Measurements from ENCODE around the gene TMC6.
"Not testable (repeated sequence)": the region's sequence is repeated elsewhere in the genome, so short reads cannot be mapped to it uniquely, and the experiment has no call there.

The TMC6 gene

DNA sequence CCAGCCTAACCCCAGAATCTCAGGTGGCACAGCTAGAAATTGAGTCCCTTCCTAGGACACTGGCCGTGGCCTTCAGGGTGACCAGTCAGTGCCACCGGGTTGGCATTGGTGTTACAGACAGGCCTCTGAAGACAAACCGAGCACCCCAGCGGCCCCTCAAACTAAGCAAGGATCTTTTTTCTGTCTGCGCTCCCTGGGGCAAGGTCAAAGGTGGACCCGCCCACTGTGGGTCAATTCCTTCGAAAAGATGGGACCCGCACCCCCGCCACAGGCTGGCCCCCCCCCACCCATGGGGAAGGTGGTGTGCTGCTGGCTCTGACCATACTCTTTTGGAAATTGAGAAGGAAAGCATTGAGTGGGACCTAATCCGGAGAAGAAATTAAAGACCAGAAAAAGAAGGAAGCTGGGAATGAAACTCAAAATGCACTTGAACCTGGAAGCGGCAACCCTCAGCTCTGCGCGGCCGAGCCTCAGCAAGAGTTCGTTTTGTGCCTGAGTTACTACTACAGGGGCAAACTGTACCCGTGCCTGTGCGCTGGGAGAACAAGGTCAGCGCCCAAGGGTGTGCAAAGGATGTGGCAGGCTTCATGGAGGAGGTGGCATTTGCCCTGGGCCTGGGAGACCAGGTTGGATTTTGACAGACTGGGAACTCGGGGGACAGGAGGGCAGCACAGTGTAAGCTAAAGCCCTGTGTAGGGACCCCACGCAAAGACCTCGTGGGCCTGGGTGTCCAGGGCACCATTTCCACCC lies 20.4 kb downstream of the TMC6 start:
- no peak for DNase-seq

DNA sequence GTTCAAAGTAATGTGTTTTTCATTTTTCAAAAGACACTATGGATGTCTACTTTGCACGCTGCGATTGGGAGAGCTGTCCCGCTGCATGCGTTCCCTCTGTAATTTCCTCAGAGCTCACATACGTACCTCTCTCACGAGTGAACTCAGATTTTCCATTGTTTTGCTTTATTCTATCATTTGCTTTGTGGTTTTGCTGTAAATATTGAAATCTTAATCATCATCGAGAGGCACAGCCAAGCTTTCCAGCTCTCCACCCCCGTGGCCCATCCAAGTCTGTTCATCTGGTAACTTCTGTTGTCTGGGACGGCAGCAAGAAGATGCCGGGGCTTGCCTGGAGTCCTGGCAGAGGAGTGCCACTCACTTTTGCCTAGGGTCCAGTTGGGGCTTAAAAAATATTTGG lies 21.1 kb downstream of the TMC6 start:
- no peak for DNase-seq

DNA sequence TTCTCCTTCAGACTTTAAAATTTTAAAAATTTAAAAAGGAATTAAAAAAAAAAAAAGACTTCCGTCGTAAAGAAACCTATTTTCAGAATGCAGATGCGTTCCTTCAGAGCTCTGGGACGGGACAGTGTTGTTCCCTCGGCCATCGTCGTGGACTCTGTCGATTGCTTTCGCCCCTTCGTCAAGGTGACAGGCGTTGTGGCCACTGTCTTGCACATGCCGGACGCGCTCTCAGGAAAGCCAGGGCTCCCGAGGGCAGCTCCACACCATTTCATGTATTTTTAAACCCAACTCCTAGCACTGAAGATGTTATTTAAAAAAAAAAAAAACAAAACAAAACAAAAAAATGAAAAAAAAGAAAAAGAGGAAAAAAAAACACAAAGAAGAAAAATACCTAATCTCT lies 22.3 kb downstream of the TMC6 start:
- no peak for DNase-seq

DNA sequence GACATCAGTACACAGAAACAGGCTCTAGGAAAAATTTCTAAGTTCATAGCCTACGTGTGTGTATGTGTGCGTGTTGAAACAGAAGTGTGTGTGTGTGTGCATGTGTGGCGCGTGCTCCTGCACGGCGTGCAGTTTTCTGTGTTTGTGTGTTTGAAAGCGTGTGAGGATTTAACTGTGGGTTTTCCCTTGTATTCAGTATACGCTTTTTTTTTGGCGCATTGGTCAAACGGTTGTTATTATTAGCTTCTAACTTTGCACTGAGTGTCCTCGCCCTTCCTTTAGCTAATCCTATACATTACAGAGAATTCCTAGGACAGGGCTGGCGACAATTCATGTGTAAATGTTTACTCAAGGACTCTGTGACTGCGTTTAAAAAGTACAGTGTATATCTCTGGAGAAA lies 23.0 kb downstream of the TMC6 start:
- DNase-seq, result no peak

DNA sequence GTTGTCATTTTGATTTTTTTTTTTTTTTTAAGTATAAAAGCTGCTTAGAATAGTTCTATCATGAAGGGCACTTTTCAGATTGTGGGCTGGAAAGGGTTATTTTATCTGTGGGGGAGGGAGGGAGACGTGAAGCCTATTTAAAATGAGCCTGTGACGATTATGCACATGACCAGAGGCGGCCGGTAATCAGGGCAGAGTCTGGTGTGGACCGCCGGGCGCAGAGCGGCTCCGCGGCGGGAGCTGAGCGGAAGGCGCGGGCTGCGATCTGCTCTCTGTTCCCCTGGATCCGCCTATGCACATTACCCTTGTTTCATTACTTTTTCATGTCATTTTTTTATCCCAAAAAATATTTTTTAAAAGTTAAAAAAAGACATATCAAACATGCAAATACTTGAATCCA lies 23.5 kb downstream of the TMC6 start:
- DNase-seq, result no peak

DNA sequence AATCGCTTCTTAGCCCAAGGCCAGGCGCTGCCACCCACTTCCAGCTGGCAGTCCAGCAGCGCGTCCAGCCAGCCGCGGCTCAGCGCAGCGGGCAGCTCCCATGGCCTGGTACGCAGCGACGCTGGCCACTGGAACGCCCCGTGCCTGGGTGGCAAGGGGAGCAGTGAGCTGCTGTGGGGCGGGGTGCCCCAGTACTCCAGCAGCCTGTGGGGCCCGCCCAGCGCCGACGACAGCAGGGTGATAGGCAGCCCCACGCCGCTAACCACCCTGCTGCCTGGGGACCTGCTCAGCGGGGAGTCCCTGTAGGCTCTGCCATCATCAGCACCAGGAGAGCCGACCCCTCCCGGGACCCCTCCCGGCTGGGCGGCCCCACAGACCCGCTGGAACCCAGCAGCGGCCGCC lies 24.0 kb downstream of the TMC6 start:
- no peak for DNase-seq

DNA sequence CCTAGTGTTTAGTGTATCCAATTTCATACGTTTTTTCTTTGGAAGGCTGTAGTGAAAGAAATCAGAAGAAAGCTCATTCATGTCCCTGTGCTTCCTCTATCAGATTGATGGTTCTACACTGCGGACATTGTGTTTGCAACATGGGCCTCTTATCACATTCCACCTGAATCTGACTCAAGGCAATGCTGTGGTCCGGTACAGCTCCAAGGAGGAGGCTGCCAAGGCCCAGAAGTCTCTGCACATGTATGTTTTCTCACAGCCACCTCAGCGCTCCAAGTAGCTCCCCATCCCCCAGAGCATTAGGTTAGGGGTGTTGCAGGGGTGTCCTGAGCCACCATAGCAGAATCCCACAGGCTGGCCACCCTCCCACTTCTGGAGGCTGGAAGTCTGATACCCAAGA lies 25.2 kb downstream of the TMC6 start:
- DNase-seq, result no peak

DNA sequence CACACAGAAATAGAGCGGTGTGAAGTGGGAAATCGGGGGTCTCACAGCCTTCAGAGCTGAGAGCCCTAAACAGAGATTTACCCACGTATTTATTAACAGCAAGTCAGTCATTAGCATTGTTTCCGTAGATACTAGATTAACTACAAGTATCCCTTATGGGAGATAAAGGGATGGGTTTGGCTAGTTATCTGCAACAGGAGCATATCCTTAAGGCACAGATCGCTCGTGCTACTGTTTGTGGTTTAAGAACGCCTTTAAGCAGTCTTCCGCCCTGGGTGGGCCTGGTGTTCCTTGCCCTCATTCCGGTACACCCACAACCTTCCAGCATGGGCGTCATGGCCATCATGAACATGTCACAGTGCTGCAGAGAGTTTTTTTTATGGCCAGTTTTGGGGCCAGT lies 27.0 kb downstream of the TMC6 start:
- DNase-seq, result no peak

DNA sequence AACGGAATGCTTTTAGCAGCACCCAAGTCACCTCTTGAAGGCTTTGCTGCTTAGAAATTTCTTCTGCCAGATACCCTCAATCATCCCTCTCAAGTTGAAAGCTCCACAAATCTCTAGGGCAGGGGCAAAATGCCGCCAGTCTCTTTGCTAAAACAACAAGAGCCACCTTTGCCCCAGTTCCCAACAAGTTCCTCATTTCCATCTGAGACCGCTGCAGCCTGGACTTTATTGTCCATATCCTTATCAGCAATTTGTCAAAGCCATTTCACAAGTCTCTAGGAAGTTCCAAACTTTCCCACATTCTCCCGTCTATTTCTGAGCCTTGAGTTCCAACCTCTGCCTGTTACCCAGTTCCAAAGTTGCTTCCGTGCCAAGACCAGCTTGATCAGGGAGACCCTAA lies 27.4 kb downstream of the TMC6 start:
- DNase-seq, result no peak

DNA sequence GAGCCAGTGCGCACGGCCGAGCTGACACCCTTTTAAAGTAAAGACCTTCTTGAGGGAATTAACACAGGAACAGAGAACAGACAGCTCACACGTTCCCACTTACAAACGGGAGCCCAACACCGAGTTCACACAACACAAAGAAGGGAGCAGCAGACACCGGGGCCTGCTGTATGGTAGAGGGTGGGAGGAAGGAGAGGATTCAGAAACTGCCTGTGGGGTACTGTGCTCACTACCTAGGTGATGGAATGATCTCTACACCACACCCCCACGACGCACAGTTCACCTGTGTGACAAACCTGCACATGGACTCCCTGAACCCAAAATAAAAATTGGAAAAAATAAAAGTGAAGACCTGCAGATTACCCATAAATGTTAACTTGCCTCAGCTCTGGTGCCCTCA lies 32.5 kb downstream of the TMC6 start:
- no peak for DNase-seq

DNA sequence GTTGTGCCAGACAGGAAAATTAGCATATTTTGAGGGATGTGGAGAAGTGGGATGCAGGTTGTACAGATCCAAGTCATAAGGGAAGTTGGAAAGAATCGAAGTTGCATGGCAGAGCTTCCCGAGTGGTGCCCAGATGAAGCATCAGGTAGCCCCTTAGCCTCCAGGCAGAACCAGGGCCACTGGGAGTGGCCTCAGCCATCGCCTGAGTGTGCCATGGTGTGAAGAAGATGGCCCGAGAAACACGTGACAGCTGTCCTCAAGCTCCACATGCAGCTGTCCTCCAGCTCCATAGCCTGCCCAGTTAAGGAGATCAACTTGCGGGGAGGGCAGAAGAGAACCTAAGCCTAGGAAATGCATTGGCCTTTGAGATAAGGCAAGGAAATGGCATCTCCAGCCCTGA lies 33.5 kb downstream of the TMC6 start:
- no peak for DNase-seq

DNA sequence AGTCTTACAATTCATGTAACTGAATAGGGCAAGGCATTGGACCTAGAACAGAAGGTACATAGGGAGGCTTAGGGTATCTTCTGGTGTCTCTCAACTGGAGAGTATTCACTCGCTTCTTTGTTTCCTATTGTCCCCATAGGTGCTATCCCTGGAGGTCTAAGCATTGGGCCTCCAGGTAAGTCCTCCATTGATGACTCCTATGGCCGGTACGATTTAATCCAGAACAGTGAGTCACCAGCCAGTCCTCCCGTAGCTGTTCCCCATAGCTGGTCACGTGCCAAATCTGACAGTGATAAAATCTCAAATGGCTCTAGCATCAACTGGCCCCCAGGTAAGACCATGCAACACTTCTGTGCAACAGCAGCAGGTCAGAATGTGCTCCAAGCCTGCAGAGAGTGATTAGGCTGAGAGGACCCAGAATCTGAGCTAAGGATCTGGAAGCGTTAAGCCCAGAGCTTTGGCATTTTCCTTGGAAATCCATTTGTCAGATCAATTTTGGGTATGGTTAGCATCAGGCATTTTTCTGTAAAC lies 35.7 kb downstream of the TMC6 start:
- DNase-seq, result no peak

DNA sequence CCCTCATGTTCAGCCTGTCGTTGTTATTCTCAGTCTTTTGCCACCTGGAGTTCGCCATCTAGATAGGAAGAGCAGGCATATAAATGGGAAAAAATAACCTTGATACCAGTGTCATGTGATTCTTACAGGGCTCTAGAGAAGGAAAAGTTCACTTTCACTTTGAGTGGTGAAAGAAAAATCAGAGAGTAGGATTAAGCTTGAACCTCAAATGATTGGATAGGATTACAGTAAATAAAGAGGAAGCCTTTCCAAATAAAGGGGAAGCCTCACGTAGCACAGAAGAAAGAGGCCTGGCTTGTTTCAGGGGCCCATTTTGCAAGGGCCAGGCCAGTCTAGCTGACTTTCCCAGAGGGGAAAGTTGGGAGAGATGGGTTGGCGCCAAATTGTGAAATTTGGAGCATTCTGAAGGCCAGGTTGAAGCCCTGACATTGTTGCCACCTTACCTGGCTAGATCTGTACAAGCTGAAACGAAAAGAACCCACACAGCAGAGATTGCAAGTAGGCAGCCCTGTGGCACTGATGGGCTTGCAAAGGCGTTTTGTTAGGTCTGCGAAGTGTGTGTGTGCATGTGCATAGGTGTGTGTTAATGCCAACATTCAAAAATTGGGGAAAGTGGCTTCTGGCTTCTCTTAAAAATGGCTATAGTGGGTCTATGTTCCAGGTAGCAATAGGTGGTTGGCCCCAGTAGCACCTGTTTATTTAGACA lies 38.8 kb downstream of the TMC6 start:
- DNase-seq, result no peak

DNA sequence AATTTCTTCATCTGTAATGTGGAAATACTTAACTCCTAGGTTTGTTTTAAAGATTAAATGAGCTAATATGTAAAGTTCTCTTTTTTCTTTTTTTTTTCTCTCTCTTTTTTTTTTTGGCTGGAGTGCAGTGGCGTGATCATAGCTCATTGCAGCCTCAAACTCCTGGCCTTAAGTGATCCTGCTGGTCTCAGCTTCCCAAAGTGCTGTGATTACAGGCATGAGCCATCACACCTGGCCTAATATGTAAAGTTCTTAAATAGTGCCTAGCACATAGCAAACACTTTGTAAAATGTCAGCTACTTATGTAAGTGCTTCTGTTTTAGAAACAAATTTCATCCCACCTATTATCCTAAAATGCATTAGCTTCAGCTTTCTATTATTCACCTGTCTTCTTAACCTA lies 40.0 kb downstream of the TMC6 start:
- no peak for DNase-seq

DNA sequence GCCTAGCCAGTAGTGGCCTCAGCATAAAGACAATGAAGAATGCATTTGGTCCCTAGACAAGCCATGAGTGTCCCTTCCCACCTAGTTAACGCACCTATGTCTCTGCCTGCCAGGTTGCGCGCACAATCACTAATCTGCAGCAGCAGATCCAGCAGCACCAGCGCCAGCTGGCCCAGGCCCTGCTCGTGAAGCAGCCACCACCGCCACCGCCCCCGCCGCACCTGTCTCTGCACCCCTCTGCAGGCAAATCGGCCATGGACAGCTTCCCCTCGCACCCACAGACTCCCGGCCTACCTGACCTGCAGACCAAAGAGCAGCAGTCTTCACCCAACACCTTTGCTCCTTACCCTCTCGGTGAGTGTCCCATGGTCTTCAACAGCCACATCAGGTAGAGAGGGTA lies 41.8 kb downstream of the TMC6 start:
- no peak for DNase-seq

DNA sequence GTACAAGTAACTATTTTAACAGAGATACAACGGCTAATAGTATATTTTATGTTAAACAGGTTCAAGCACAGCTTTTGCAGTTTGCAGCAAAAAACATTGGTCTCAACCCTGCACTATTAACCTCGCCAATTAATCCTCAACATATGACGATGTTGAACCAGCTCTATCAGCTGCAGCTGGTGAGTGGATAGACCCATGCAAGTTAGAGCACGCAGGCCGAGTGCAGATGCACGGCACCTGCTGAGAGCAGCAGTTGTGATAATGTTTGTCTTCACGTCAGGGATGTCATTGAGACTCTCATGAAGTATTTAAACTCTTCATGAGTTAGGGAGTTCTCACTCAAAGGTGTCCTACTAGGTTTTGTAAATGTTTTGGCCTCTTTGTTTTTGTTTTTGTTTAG lies 45.6 kb downstream of the TMC6 start:
- no peak for DNase-seq

DNA sequence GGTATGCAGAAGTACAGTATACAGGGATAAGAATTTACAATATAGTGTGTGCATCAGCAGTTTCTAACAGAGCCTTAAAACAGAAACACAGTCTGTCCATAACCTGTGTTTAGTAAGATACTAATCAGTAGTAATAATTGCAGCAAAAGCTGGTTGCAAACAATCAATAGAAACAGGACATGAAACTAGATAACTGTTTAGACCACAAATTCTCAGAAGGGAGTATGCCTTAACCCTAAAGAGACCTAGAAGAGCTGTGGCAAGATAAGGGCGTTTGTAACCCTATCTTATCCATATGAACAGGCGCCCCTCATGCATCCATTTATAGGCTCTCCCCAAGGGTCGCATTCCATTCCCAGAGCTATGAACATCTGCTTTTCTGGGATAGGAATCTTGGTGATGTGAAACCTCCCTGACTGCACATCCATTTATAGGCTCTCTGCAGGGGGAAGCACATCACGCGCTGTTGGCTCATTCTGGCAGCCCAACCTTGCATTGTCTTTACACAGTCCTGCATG lies 46.1 kb downstream of the TMC6 start:
- DNase-seq, result not testable (repeated sequence)

DNA sequence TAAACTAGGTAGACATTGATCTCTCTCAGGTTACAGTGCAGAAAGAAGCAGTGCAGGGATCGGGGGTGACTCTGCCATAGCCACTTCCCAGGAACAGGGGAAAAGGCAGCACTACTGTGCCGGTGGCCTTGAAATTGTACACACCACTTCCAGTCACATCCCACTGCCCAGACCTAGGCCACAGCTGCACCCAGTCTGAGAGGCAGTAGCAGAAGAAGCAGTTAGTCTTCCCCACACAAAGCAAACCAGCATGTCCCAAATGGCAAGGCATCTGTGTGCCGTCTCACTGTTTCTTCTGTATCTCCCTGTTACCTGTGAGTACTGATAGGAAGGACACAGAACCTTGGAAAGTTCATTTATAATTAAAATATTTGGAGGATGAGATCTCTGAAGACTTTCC lies 47.0 kb downstream of the TMC6 start:
- DNase-seq, result no peak

DNA sequence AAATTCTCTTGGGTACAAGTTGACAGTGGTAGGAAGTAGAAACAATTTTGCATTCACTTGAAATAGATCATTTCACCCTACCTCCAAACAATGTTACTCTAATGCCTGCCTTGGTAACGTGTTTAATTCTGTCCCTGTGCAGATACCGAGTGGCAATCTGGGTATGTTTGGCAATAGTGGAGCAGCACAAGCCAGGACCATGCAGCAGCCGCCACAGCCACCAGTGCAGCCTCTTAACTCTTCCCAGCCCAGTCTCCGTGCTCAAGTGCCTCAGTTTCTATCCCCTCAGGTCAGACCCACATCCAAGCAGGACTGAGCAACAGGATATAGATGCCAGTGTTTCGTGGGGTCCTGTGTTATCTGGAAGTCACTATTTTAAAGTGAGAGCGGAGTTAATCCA lies 49.3 kb downstream of the TMC6 start:
- no peak for DNase-seq

DNA sequence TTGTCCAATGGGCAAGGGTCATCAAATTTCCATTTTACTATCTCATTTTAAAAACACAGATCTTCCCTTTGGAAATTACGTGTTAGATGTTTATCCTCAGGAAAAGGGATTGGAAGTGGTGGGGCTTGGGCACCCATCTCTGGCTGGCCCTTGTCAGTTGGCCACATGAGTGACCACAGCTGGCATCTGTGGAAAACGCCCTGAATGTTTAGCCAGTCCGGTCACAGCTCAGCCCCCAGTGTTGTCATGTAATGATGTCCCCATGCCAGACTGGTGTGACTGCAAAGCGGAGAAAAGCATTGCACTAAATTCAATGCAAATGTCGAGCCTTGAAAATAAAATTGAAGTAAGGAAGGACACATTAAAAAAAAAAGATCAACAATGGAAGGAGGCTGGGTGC lies 53.0 kb downstream of the TMC6 start:
- no peak for DNase-seq

DNA sequence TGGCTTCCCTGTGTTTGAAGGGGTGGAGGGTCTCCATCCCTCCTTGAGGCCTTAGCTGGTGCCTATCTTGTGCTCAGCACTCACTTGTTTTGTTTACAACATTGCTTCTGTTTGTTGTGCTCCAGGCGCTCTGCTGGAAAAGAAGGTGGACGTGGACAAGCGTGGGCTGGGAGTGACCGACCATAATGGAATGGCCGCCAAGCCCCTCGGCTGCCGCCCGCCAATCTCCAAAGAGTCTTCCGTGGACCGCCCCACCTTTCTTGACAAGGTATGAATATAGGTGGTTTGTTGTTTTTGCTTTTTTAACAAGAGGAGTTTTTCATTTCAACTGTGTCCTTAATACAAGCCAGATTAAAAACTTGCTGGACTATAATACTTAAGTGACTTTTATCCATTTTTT lies 53.5 kb downstream of the TMC6 start:
- DNase-seq, result no peak

DNA sequence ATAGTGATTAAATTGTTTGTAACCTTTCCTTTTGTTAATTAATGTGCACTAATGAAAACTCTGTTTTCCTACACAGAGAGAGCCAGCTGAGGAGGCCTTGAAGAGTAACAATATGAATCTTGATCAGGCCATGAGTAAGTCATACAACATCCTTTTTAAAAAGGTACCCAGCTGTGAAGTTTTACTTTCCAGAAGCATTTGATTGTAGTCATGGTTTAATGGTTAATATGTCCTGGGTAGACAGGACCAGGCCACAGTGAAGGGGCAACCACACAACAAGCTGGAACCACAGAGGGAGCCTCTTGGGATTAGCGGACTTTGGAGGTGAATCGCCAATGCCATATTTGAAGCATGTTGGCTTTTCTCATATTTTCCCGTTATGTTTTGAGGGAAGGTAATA lies 55.6 kb downstream of the TMC6 start:
- DNase-seq, result no peak

DNA sequence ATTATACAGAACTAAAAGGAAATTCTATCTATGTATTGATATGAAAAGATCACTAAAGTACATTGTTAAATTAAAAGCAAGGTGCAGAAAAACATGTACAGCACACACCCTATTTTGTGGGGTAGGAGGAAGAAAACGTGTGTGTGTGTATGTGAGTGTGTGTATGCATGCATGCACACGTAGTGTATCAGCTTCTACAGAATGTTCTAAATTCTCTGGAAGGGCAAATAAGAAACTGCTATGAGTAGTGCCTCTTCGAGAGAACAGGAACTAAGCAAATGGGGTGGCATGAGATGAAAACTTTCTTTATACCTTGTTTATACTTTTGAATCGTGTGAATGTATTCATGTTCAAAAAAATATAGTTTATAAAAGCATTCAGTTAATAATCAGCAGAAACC lies 58.9 kb downstream of the TMC6 start:
- no peak for DNase-seq

DNA sequence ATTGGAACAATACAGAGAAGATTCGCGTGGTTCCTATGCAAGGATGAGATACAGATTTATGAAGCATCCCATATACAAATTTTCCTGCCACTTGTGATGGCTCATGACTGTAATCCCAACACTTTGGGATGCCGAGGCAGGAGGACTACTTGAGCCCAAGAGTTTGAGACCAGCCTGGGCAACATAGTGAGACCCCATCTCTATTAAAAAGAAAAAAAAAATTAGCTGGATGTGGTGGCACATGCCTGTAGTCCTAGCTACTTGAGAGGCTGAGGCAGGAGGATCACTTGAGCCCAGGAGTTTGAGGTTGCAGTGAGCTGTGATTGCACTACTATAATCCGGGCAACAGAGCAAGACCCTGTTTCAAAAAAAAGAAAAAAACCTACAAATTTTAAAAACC lies 61.6 kb downstream of the TMC6 start:
- DNase-seq, result not testable (repeated sequence)

DNA sequence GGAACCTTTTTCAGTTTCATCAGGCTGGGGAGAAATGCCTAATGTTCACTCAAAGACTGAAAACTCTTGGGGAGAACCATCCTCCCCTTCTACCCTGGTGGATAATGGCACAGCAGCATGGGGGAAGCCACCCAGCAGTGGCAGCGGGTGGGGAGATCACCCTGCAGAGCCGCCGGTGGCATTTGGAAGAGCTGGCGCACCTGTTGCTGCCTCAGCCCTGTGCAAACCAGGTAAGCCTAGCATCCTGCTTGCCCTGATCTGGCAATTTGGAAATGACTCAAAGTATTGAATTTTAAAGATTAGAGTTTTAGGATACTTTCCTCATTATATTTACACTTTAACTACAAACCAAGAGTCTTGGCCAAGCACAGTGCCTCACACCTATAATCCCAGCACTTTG lies 63.8 kb downstream of the TMC6 start:
- DNase-seq, result no peak
